ENCODE data around the gene WWOX.

DNA sequence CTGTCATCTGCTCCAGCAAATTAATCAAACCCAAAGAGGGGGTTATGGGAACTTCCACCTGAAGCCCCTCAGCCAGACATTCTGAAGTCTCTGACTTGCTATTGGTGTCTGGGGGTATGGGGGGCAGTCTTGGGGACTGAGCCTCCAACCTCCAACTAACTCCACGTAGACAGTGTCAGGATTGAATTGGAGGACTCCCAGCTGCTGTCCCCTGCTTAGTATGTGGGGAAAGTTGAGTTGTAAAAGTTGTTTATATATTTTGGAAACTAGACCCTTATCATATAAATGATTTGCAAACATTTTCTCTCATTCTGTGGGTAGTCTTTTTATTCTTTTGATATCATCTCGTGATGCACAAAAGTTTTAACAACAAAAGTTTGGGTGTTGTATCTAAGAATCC, 689.2 kb downstream of the WWOX start:
- no peak for TF ChIP-seq POLR2A (IDR thresholded peaks at IDR 0.05)
- TF ChIP-seq, protein P1, sequence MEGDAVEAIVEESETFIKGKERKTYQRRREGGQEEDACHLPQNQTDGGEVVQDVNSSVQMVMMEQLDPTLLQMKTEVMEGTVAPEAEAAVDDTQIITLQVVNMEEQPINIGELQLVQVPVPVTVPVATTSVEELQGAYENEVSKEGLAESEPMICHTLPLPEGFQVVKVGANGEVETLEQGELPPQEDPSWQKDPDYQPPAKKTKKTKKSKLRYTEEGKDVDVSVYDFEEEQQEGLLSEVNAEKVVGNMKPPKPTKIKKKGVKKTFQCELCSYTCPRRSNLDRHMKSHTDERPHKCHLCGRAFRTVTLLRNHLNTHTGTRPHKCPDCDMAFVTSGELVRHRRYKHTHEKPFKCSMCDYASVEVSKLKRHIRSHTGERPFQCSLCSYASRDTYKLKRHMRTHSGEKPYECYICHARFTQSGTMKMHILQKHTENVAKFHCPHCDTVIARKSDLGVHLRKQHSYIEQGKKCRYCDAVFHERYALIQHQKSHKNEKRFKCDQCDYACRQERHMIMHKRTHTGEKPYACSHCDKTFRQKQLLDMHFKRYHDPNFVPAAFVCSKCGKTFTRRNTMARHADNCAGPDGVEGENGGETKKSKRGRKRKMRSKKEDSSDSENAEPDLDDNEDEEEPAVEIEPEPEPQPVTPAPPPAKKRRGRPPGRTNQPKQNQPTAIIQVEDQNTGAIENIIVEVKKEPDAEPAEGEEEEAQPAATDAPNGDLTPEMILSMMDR (IDR thresholded peaks at IDR 0.05), result no peak

All from right lobe of liver (tissue), 4 donors.